Breast epithelium (tissue), 3 donors: ENCODE results near the gene CREB3L2.

Experiments used
- CTCF ChIP-seq, 3 donors: fragments of 450-650 bp; IDR thresholded peaks; one replicate each; pipeline ENCODE4 v1.5.1; 2016 to 2017; ENCODE audit warnings: antibody characterized with exemption in 3 of 3, mild to moderate bottlenecking in 3 of 3, moderate library complexity in 3 of 3
- POLR2A ChIP-seq: fragments of 450-650 bp; IDR thresholded peaks from one replicate; pipeline ENCODE4 v1.6.1; 2016; ENCODE audit warnings: antibody characterized with exemption, mild to moderate bottlenecking, moderate library complexity
- POLR2AphosphoS5 ChIP-seq, 3 donors: sonication (generic); formaldehyde crosslinking; IDR thresholded peaks; one replicate each; pipeline ENCODE4 v1.6.1; 2017; ENCODE audit warnings: antibody characterized with exemption in 3 of 3

- TF ChIP-seq CTCF (IDR thresholded peaks at IDR 0.05) (no peak), POLR2A (no peak), POLR2AphosphoS5 (IDR thresholded peaks at IDR 0.05) (no peak)
These were observed 40.4 kb downstream of the CREB3L2 start for GRCh38 chr7:137961200-137962177.
